ENCODE data around the gene MRPS27. TPM values are rescaled to one million over a fixed set of nuclear protein-coding genes. Genes with fewer than 3 reads are reported as not detected.
"Not testable (repeated sequence)": the region's sequence is repeated elsewhere in the genome, so short reads cannot be mapped to it uniquely, and the experiment has no call there.

MRPS27 gene
- total RNA-seq, 1 donor from 2014 or later = 98.4 TPM

DNA sequence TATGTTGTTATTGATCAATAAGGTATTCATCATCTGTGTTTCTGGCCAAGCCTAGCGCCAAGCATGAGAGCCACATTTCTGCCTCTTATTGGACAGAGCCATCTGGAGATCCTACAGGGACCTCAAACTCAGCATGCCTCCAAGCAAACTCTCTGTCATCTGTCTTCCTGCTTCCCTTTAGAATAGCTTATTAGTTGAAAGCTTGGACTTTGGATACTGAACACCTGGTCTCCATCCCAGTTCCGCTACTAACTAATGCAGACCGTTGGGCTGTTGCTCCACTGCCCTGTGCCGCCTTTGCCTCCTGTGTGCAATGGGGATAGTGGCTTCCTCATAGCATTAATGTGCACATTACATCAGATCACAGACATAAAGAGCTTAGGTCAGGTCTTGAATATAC is 147.3 kb downstream of the MRPS27 start:
- peaks cover 3% of the 10 kb centered on the region for H3K4me1 Mint-ChIP-seq (ENCODE audit: low read depth)
- DNase-seq (ENCODE audit: low spot score) = no peak
- no peak overlapping the region for H3K27ac Mint-ChIP-seq
- H3K9me3 Mint-ChIP-seq = no peaks in the 10 kb centered on the region
- H3K27me3 Mint-ChIP-seq (ENCODE audit: low read depth) = peaks cover 40% of the 10 kb centered on the region
- H3K4me3 Mint-ChIP-seq (ENCODE audit: low read depth) = no peak overlapping the region
- intact Hi-C loops (cut with micrococcal nuclease) = loop anchor here (5.0 kb wide), 1 partner anchor 35 kb away; no protein-coding TSS in a partner anchor
- no peaks in the 10 kb centered on the region for H3K36me3 Mint-ChIP-seq (ENCODE audit: low read depth)

DNA sequence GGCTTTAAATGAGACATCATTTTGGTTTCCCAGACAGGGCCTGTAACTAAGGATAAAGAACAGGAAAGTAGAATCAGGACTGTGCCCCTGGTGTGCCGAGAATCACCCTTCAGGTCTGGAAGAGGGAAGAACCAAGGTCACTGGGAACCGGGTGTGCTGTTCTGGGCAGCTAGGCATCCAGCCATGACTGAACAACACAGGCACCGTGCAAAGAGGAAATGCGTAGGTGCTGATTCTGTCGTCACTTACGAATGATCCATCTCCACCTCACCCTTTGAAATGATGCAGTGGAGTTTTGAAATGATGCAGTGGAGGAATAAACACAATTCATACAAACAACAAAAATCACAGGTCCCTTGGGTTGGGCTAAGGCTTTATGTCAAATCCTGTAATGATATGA is 148.4 kb downstream of the MRPS27 start:
- Mint-ChIP-seq H3K9me3 (no peaks in the 10 kb centered on the region), H3K27me3 (ENCODE audit: low read depth) (peaks cover 48% of the 10 kb centered on the region), H3K4me3 (ENCODE audit: low read depth) (no peak overlapping the region), H3K4me1 (ENCODE audit: low read depth) (peaks cover 3% of the 10 kb centered on the region), H3K36me3 (ENCODE audit: low read depth) (no peaks in the 10 kb centered on the region), H3K27ac (no peak overlapping the region)
- no peak for DNase-seq (ENCODE audit: low spot score)
- intact Hi-C loops (cut with micrococcal nuclease) = loop anchor here (5.0 kb wide), 1 partner anchor 34 kb away; no protein-coding TSS in a partner anchor

DNA sequence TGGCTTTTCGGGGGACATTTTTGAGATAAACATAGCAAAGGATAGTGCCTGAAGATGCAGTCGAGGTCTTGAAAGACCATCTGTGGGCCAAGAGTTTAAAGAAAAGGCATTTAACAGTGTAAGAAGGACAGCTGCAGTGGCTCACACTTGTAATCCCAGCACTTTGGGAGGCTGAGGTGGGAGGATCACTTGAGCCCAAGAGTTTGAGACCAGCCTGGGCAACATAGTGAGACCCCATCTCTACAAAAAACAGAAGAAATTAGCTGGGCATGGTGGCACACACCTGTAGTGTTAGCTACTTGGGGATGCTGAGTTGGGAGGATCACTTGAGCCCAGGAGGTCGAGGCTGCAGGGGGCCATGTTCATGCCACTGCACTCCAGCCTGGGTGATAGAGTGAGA is 148.9 kb downstream of the MRPS27 start:
- DNase-seq (ENCODE audit: low spot score); H3K9me3 Mint-ChIP-seq; H3K36me3 Mint-ChIP-seq (ENCODE audit: low read depth); H3K4me1 Mint-ChIP-seq (ENCODE audit: low read depth); H3K4me3 Mint-ChIP-seq (ENCODE audit: low read depth); H3K27ac Mint-ChIP-seq: not testable (repeated sequence)
- peaks cover 49% of the 10 kb centered on the region for H3K27me3 Mint-ChIP-seq (ENCODE audit: low read depth)
- intact Hi-C loops (cut with micrococcal nuclease) = loop anchor here (5.0 kb wide), 1 partner anchor 34 kb away; no protein-coding TSS in a partner anchor

DNA sequence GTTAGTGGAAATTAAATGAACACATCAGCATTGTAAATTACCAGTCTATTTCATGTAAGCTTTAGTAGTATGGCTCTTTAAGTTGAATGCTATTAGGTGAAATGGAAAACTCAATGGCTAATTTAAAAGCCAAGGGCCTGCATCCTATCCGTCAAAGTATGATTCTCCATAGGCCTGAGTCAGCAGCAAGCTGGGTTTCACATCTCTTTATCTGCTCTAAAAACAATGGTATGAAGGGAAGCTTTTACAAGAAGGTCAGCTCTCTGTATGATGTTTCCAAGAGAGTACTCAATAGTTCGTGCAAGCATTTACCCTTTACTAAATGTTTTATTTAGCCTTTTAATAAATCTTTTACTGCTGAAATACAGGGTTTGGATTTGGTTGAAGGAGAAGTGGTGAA is 149.9 kb downstream of the MRPS27 start:
- H3K27me3 Mint-ChIP-seq (ENCODE audit: low read depth) = peaks cover 48% of the 10 kb centered on the region
- peaks cover 3% of the 10 kb centered on the region for H3K4me1 Mint-ChIP-seq (ENCODE audit: low read depth)
- intact Hi-C loops (cut with micrococcal nuclease) = loop anchor here (5.0 kb wide), 1 partner anchor 33 kb away; no protein-coding TSS in a partner anchor
- DNase-seq (ENCODE audit: low spot score) = no peak
- no peak overlapping the region for H3K27ac Mint-ChIP-seq
- H3K36me3 Mint-ChIP-seq (ENCODE audit: low read depth) = no peaks in the 10 kb centered on the region
- no peaks in the 10 kb centered on the region for H3K9me3 Mint-ChIP-seq
- H3K4me3 Mint-ChIP-seq (ENCODE audit: low read depth) = no peak overlapping the region

Other genes with a start within 250 kb of the MRPS27 start
- 0.32 and 0.57 TPM in 2 replicates for gene MAP1B, start 212.8 kb downstream of the MRPS27 start, total RNA-seq
- gene PTCD2, start 133 bp upstream of the MRPS27 start, total RNA-seq = 14.7 and 16.8 TPM in 2 replicates
- gene ZNF366, start 187.2 kb upstream of the MRPS27 start, total RNA-seq = not detected in 2 replicates